ENCODE data around the gene PASK.

Gene PASK

DNA sequence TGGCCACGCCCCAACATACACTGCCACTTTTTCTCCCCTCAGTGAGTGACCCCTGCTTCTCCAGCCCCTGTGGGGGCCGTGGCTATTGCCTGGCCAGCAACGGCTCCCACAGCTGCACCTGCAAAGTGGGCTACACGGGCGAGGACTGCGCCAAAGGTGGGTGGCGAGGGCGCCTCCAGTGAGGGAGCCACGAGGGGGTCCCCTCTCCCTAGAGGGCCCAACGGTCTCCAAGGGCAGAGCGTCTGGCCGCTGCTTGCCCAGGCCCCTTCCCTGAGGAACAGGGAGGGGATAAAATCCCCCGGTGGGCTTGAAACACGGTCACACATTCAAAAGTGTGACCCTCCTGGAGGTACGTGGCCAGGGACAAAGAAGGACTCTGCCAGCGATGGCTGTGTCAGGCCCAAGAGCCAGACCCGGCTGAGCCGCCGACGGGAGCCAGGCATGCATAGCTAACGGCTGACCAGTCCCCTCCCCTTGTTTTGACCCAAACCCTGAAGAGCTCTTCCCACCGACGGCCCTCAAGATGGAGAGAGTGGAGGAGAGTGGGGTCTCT is 84.4 kb downstream of the PASK start:
- no peak overlapping the region for H3K4me3 ChIP-seq (ENCODE audit: low read depth, low read length)
- TF ChIP-seq, protein P1, sequence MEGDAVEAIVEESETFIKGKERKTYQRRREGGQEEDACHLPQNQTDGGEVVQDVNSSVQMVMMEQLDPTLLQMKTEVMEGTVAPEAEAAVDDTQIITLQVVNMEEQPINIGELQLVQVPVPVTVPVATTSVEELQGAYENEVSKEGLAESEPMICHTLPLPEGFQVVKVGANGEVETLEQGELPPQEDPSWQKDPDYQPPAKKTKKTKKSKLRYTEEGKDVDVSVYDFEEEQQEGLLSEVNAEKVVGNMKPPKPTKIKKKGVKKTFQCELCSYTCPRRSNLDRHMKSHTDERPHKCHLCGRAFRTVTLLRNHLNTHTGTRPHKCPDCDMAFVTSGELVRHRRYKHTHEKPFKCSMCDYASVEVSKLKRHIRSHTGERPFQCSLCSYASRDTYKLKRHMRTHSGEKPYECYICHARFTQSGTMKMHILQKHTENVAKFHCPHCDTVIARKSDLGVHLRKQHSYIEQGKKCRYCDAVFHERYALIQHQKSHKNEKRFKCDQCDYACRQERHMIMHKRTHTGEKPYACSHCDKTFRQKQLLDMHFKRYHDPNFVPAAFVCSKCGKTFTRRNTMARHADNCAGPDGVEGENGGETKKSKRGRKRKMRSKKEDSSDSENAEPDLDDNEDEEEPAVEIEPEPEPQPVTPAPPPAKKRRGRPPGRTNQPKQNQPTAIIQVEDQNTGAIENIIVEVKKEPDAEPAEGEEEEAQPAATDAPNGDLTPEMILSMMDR (IDR thresholded peaks at IDR 0.05; ENCODE audit: borderline replicate concordance, insufficient read depth, low read depth, low read length), result no peak

DNA sequence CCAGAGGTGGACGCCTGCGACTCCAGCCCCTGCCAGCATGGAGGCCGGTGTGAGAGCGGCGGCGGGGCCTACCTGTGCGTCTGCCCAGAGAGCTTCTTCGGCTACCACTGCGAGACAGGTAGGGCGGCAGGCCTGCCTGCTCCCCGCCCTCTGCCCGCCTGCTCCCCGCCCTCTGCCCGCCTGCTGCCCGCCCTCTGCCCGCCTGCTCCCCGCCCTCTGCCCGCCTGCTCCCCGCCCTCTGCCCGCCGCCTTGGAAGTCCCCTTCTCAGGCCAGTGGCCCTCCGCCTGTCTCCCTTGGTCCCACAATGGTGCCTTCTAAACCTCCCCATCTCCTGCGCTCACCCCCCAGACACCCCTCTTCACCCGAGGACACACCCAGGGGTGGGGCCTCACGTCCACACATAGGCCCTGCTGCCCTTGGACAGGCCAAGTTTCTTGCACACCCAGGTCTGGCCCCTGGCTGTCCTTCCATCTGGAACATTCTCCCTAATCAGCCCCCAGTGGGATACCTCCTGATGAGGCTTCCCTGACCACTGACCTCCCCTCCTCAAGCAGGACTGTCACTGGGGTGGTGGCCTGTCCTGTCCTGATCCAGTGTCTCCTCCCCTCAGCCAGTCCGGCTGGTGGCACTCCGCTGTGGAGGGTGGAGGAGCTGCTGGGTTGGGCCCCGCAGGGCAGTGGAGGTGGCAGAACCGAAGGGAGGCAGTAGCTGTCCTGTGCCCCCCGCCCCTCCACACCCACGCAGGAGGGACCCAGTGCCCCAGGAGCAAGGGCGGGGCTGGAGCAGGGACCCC is 85.1 kb downstream of the PASK start:
- TF ChIP-seq, protein P1 (IDR thresholded peaks at IDR 0.05; ENCODE audit: borderline replicate concordance, insufficient read depth, low read depth, low read length), result no peak
- H3K4me3 ChIP-seq (ENCODE audit: low read depth, low read length), result no peak overlapping the region

DNA sequence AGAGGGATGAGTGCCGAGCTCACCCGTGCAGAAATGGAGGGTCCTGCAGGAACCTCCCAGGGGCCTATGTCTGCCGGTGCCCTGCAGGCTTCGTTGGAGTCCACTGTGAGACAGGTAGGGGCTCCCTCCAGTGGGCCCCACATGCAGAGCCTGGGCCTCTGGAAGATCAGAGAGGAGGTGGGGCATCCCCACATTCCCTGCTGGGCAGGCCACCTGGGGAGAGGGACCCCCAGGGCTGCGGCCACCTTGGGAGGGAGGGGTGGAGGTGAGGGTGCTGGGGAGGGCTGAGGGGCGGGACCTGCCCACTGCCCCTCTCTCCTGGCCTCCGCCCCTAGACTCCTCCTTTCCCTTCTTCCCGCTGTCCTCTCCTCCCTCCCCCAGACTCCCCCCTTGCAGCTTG is 85.7 kb downstream of the PASK start:
- no peak overlapping the region for H3K4me3 ChIP-seq (ENCODE audit: low read depth, low read length)
- TF ChIP-seq, protein P1 (IDR thresholded peaks at IDR 0.05; ENCODE audit: borderline replicate concordance, insufficient read depth, low read depth, low read length), result 0 out of 2 replicates have a peak, but pooled peaks have one; percentile 23

DNA sequence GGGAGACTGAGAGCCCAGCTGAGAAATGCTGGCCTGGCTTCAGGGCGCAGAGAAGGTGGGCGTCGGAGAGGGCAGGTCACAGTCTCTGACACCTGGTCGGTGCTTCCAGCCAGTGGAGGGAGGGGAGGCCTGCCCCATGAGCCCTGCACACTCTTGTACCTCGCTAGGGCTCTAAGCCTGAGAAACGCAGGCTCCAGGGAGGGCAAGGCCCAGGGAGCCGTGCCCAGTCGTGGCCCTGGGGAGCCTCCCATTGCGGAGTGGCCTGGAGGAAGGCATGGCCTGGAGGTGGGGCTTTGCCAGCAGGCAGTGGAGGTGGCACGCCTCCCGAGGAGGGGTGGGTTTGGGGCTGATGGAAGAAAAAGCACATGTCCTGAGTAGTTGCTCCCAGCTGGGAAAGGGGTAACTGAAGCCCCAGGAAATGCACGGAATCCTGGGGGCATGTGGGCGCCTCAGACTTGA is 86.2 kb downstream of the PASK start:
- TF ChIP-seq, protein P1 (IDR thresholded peaks at IDR 0.05; ENCODE audit: borderline replicate concordance, insufficient read depth, low read depth, low read length), result no peak
- no peak overlapping the region for H3K4me3 ChIP-seq (ENCODE audit: low read depth, low read length)

DNA sequence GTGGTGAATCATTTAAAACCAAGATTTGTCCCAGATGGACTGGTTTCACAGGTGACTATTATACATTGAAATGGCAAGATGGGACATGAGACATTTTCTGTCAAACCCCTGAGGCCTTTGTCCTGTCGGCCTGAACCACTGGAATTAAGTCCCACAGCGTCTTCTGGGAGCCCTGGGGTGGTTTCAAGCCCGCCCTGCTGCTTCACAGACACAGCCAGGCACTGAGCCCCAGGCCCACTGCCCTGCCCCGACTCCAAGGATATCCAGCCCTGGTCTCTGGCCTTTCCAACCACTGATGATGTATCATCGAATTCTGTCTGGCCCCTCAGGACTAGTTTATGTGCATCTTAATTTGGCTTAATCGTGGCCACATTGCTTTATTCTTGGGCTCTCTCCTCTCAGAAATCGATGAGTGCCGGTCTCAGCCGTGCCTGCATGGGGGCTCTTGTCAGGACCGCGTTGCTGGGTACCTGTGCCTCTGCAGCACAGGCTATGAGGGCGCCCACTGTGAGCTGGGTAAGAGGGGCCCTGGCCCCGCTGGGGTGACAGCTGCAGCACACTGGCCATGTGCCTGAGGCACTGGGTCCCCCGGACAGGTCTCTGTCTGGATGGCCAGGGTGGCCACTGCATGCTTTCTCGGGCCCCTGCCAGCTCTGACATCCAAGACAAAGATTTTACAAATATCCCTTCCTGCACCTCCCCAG is 86.7 kb downstream of the PASK start:
- no peak overlapping the region for H3K4me3 ChIP-seq (ENCODE audit: low read depth, low read length)
- TF ChIP-seq, protein P1 (IDR thresholded peaks at IDR 0.05; ENCODE audit: borderline replicate concordance, insufficient read depth, low read depth, low read length), result no peak

DNA sequence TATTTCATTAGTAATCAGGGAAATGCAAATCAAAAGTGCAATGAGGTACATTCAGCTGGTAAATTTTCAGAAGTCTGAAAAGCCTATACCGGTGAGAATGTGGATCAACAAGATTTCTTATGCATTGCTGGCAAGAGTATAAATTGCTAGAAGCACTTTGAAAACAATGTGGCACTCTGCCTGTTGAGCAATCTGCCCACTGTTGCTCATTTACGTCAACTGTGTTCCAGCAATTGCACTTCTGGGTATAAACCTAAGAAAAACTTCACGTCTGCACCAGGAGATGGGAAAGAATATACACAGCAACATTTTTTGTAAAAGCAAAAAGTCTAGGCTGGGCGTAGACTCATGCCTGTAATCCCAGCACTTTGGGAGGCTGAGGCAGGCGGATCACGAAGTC is 88.0 kb downstream of the PASK start:
- no peak overlapping the region for H3K4me3 ChIP-seq (ENCODE audit: low read depth, low read length)
- TF ChIP-seq, protein P1 (IDR thresholded peaks at IDR 0.05; ENCODE audit: borderline replicate concordance, insufficient read depth, low read depth, low read length), result no peak

Measured in GM12875 (cell line).